ENCODE data around the gene ACTG1. TPM values are rescaled to one million over a fixed set of nuclear protein-coding genes. Genes with fewer than 3 reads are reported as not detected.
A peak's percentile ranks its signal among the peaks of the same experiment; 100 is the strongest.

Gene ACTG1
- total RNA-seq, 1 experiment from 2014 or later, result 4,160 TPM

DNA sequence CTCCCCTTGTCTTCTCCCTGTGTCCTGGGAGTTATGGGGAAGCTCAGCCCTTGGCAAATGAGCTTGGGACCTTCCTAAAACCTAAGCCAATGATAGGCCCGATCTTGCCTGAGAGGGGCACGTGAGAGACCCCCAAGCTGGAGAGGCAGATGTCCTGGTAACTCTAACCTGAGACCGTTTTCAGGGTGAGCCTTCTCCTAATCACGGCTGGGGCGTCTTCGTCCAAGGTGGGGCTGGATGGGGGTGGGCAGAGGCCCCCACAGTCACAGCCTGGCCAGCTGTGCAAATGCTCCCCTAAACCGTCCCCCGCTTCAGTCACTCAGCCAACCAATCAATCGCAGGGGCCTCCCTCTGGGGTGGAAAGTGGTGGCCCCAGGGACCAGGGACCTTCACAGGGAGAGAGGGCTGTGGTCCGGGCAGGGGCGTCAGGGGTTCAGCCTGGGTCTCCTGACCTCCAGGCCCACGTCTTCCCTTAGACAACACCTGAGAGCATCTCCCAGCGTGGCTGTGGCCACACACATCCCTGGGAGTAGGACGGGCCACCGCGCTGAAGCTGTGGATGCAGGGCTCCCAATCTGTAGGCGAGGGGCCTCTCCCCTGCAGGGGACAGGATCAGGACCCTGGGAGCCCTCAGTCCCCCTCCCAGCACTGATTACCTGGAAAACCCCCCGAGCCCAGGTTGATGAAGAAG, 30.6 kb downstream of the ACTG1 start:
- Histone ChIP-seq H4K91ac (ENCODE audit: insufficient read length, low read depth, low read length) (no peak overlapping the region), H4K8ac (replicated peaks; ENCODE audit: insufficient read length, low read depth, low read length) (no peak overlapping the region), H4K20me1 (ENCODE audit: control insufficient read depth, insufficient read depth, insufficient read length) (no peaks in the 10 kb centered on the region), H3K4me1 (ENCODE audit: insufficient read depth, low read length) (no peaks in the 10 kb centered on the region; the same call in 1 of the 2 replicates), H2BK120ac (ENCODE audit: low read depth, low read length, poor library complexity, severe bottlenecking) (no peak overlapping the region), H3K23me2 (ENCODE audit: insufficient read length, low read depth, low read length, poor library complexity, severe bottlenecking) (peaks cover 7% of the 10 kb centered on the region), H3K79me2 (ENCODE audit: insufficient read depth, low read length) (no peaks in the 10 kb centered on the region), H3K23ac (ENCODE audit: insufficient read length, low read depth, low read length) (no peak overlapping the region), H3K9ac (ENCODE audit: extremely low read depth, insufficient read length, low read length) (no peak overlapping the region), H3K4me2 (ENCODE audit: insufficient read depth, insufficient read length, low read length) (peak overlapping the region; percentile 19), H2BK5ac (ENCODE audit: insufficient read length, low read length) (no peak overlapping the region), H2AK5ac (ENCODE audit: insufficient read length, low read length) (no peak overlapping the region), H3K9me3 (ENCODE audit: control insufficient read depth, low read depth, low read length) (no peaks in the 10 kb centered on the region), H3K14ac (ENCODE audit: insufficient read depth, low read length) (no peak overlapping the region), H3K27ac (ENCODE audit: insufficient read length, low read depth, low read length) (no peak overlapping the region), H3K56ac (ENCODE audit: insufficient read length, low read depth, low read length) (no peak overlapping the region), H3T11ph (ENCODE audit: low read length) (no peak overlapping the region), H4K5ac (ENCODE audit: insufficient read length, low read depth, low read length) (no peak overlapping the region), H3K4ac (ENCODE audit: low read depth, low read length) (no peak overlapping the region), H2BK15ac (ENCODE audit: low read depth, low read length) (no peak overlapping the region), H2BK12ac (ENCODE audit: insufficient read length, low read depth, low read length) (no peak overlapping the region), H2BK20ac (ENCODE audit: low read depth, low read length, poor library complexity, severe bottlenecking) (no peak overlapping the region), H2AFZ (ENCODE audit: low read length) (no peak overlapping the region), H3K18ac (ENCODE audit: insufficient read length, low read depth, low read length) (no peak overlapping the region), H3K79me1 (ENCODE audit: insufficient read depth, low read depth, low read length, poor library complexity, severe bottlenecking) (no peaks in the 10 kb centered on the region), H3K27me3 (ENCODE audit: insufficient read depth, low read length) (peaks cover 12% of the 10 kb centered on the region; the same call in 1 of the 2 replicates)
- peaks cover 0 to 3% of the 10 kb centered on the region in 2 experiments; a peak in 2 of 5 replicates for H3K9me3 Mint-ChIP-seq
- WGBS (ENCODE audit: extremely low coverage, insufficient read length, low lambda C conversion rate), result no CpG with 5 or more reads among the region's 18 CpGs
- H3K27ac Mint-ChIP-seq, result no peak overlapping the region
- no peaks in the 10 kb centered on the region for H3K36me3 Mint-ChIP-seq (ENCODE audit: insufficient read depth in 1 of 3, low read depth in 3 of 3)
- peak overlapping the region; percentile 41 to 74 for H3K4me3 Mint-ChIP-seq
- TF ChIP-seq, protein P1, sequence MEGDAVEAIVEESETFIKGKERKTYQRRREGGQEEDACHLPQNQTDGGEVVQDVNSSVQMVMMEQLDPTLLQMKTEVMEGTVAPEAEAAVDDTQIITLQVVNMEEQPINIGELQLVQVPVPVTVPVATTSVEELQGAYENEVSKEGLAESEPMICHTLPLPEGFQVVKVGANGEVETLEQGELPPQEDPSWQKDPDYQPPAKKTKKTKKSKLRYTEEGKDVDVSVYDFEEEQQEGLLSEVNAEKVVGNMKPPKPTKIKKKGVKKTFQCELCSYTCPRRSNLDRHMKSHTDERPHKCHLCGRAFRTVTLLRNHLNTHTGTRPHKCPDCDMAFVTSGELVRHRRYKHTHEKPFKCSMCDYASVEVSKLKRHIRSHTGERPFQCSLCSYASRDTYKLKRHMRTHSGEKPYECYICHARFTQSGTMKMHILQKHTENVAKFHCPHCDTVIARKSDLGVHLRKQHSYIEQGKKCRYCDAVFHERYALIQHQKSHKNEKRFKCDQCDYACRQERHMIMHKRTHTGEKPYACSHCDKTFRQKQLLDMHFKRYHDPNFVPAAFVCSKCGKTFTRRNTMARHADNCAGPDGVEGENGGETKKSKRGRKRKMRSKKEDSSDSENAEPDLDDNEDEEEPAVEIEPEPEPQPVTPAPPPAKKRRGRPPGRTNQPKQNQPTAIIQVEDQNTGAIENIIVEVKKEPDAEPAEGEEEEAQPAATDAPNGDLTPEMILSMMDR (conservative IDR thresholded peaks at IDR 0.05), result no peak
- no peak for DNase-seq
- peaks cover 75% of the 10 kb centered on the region for H3K27me3 Mint-ChIP-seq (ENCODE audit: low read depth)
- H3K4me1 Mint-ChIP-seq, result peaks cover 4 to 6% of the 10 kb centered on the region in 2 experiments

Measured in H9 (cell line).